Measurements from ENCODE around the gene HEBP2.

- no peak for TF ChIP-seq ZNF565 (CRISPR knock-in tag; conservative IDR thresholded peaks at IDR 0.05; ENCODE audit: low read depth)
- TF ChIP-seq RARB (CRISPR knock-in tag; IDR thresholded peaks at IDR 0.05): no peak
Measured at GRCh38 chr6:138446821-138447220, 42.8 kb downstream of the HEBP2 start.

Measured in SK-N-SH treated with all-trans-retinoic acid at 6 μM for 48 hours (cell line).